GM21390 (cell line): Measurements from ENCODE around the gene OR8G1.
"Not testable (repeated sequence)": the region's sequence is repeated elsewhere in the genome, so short reads cannot be mapped to it uniquely, and the experiment has no call there.

Experiments used
- ATAC-seq: cut with Tn5 transposase; IDR thresholded peaks from one replicate; pipeline ENCODE4 v1.9.1; 2021; ENCODE audit not compliant: unreplicated experiment

The OR8G1 gene

DNA sequence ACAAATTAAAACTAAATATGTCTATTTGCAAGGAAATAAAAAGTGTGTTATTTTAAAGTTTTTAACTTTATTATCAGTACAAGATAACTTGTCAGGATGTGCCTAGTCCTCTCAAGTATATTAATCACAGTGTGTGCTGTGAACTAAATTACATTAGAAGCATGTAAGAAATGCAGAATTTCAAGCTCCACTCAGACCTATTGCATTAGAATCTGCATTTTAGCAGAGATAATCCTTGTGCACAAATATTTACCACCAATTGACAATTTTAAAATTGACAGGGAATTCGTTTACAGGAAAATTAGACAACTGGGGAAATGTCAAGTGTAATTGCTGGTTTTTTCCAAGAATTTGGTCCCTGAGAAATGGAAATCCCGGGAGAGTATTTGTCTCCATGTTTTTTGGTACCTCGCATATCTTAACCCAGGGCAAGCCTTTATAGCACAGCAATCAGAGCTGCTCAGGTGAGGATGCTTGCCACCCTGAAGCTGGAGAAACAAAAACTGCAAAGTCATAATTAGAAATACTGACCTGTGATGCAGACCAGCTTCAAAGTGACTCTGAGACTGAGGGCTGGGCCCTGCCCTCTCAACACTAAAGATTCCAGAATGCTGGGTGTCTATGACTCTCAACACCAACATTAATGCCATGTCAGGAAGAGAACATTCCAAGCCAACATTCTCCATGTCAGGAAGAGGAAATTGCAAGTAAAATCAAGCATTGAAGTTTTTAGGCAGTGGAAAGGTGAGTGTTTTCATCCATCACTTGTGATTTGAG lies at the start of gene OR8G1:
Gene OR8G1, plus strand, starts transcription at position 475 of the 777 bp plus-strand sequence. CDS start 8,581 bp downstream, outside the sequence.
- ATAC-seq: no peak

- ATAC-seq: peak; percentile 49
Measured at GRCh38 chr11:124193221-124194010, 47.5 kb upstream of the OR8G1 start.

GRCh38 chr11:124194293-124195188 lies 46.4 kb upstream of the OR8G1 start:
- peak; percentile 7 for ATAC-seq

DNA sequence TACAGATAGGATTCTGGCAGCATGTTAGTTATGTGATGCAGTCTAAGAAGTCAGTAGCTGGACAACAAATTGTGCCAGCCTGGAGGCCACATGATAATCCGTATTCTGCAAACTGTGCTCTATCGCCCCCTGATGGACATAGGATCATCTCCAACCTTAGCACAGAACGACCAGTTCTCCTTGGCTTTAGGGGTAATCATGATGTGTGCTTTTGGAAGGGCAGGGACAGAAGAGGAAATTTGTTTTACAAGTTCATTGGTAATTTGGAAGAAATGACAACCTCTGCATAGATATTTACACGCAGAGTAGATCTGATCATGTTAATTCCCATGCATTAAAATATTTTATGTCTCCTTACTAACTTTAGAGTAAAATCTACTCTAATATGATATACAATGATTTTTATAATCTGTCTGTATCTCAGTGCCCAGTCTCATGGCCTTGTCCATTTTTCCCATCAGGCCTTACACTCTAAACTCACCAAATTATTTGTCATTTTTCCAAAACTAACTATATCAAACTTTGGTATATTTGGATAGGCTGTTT lies 45.6 kb upstream of the OR8G1 start:
- ATAC-seq: peak; percentile 82

- no peak for ATAC-seq
Measured at GRCh38 chr11:124197999-124198398, 42.9 kb upstream of the OR8G1 start.

DNA sequence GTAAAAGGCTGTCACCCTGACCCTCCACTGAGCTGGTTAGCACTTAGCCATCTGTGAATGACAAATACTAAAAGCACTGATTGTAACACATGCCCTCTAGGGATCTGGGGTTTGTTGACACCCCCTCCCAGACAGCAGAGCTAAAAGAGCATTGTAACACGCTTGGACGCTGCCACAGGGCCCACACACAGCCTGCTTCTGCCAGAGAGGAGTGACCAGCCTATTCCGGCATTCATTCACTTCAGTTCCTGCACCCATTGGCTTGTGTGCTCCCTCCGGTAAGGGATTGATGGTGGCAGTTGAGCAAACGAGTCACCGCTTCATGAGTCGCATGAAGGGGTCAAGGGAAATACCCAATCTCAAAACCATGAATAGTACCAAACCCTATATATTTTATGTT lies 42.0 kb upstream of the OR8G1 start:
- no peak for ATAC-seq

GRCh38 chr11:124199702-124200101 lies 41.2 kb upstream of the OR8G1 start:
- ATAC-seq: no peak

GRCh38 chr11:124200671-124201070 lies 40.2 kb upstream of the OR8G1 start:
- ATAC-seq: no peak

GRCh38 chr11:124202951-124203350 lies 37.9 kb upstream of the OR8G1 start:
- no peak for ATAC-seq

DNA sequence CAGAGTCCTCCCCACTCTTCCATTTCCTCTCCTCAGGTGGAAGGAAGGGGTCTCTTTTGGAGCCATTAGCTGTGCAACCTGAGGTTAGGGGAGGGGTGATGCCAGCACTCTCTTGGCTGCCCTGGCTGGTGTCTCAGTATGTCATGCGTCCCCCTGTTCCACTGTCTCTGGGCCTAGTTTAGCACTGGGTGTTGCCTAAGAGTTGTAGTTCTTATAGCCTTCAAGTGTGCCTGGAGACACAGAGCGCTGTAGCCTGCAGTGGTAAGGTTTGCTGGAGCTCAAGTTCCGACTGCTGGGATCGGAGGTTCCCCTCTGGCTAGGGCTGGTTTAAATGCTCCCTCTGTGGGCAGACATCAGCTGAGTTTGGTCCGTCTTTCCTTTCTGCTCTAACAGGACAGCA lies 36.9 kb upstream of the OR8G1 start:
- ATAC-seq: no peak

DNA sequence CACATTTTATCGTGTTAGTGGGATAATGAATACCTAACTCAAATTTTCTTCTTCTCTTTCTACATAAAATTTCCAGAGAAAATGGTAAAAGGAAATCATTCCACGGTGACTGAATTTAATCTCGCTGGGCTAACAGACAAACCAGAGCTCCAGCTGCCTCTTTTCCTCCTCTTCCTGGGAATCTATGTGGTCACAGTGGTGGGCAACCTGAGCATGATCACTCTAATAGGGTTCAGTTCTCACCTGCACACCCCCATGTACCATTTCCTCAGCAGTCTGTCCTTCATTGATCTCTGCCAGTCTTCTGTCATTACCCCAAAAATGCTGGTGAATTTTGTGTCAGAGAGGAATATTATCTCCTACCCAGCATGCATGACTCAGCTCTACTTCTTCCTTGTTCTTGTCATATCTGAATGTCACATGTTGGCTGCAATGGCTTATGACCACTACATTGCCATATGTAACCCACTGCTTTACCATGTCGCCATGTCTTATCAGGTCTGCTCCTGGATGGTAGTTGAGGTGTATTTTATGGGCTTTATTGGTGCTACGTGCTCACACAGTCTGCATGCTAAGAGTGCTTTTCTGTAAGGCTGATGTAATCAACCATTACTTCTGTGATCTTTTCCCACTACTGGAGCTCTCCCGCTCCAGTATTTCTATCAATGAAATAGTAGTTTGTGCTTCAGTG lies 33.6 kb upstream of the OR8G1 start:
- no peak for ATAC-seq

DNA sequence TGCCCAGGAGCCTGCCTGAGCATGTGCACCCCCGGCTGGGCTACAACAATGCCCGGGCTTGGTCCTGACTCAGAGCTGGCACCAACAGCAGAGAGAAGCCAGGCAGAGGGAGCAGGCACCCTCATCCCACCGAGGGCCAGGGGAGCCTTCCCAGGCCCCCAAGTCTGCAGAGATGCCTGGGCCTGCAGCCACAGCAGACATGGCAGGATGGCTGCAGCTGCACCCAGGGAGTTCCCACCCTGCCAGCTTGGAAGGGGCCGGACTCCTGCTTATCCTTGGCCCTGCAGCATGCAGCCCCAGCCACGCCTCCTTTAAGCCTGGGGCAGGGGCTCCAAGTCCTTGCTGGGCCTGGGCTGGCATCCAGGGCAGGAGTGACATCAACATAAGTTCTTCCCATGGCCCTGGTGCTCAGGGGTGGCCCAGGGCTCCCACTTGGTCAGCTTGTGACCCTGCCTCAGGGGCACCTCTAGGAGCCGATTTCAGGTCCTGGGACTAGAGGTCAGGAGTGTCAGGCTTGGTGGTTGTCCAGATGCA lies 31.0 kb upstream of the OR8G1 start:
- ATAC-seq: no peak

DNA sequence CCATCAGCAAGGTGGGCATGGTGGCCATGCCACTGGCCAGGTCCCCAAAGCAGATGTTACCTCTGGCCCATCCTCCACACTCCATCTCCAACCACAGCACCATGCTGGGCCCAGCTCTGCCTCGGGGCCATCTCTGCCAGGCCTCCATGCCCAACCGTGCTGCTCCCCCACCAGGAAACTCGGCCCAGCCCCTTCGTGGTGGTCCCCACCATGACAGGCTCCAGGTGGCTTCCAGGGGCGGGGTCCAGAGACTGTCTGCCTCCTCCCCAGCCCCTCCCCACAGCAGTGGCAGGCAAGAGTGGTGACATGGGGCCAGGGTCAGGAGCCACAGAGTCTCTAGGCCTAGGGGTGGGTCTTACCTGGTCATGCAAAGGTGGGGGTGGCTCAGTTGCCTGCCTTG lies 30.5 kb upstream of the OR8G1 start:
- ATAC-seq: no peak

DNA sequence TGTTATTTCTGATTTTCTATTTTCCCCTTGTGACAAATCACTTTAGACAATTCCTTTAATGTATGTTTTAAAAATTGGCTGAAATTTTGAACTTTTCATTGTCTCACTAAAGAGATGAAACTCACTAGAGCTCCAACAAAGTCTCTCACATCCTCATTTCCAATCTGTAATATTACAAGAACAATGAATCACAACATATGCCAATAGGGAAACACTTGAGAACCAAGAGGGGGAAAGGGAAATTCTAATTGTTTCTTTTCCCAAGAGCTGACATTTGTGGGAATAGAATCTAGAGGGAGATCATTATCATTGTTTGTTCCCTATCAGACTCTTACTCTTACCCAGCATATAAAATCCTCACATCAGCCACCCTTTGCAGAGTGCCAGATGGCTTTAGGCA lies 29.6 kb upstream of the OR8G1 start:
- ATAC-seq: no peak

DNA sequence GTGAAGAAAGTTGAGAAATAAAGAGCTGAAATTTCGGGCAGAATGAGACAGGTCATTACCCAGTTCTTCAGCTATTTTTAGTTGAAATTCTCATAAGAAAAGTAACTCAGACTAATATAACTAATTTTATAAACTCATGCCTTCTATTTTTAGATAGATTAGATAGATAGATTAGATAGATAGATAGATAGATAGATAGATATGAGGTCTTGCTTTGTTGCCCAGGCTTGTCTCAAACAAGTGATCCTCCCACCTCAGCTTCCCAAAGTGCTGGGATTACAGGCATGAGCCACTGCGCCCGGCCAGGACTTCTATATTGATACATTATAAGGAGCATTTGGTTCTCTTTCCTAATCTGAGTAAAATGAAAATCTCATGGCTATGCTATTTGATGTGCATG lies 26.9 kb upstream of the OR8G1 start:
- no peak for ATAC-seq

DNA sequence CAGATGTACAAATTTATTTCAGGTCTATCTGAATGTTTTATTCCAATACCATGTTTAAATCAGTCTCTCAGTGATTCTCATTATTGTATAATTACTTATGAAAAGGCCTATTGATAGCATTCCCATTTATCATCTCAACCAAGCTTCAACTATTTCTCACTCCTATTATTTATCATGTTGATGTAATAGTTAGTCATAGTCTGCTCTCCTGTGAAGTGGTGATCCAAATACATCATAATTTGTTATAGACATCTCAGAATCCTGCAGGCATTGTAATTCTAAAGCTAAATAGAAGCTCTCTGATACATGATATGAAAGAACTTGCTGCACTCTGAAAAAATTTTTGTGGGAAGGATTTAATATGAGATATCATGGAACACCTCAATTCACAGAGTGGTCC lies 21.8 kb upstream of the OR8G1 start:
- no peak for ATAC-seq

DNA sequence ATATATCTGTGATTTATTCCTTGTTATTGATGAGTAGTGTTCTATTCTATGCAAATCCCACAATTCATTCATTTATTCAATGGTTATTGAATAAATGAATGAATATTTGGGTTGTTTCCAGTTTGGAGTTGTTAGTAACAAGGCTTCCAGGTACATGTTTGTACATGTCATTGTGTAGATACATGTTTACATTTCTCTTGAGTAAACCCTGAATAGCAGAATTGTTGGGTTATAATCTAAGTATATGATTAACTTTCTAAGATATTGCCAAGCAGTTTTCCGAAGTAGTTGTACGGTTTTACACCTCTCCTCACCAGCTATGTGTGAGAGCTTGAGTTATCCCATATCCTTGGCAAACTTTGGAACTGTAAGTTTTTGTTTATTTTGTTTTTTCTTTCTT lies 18.5 kb upstream of the OR8G1 start:
- ATAC-seq: no peak

DNA sequence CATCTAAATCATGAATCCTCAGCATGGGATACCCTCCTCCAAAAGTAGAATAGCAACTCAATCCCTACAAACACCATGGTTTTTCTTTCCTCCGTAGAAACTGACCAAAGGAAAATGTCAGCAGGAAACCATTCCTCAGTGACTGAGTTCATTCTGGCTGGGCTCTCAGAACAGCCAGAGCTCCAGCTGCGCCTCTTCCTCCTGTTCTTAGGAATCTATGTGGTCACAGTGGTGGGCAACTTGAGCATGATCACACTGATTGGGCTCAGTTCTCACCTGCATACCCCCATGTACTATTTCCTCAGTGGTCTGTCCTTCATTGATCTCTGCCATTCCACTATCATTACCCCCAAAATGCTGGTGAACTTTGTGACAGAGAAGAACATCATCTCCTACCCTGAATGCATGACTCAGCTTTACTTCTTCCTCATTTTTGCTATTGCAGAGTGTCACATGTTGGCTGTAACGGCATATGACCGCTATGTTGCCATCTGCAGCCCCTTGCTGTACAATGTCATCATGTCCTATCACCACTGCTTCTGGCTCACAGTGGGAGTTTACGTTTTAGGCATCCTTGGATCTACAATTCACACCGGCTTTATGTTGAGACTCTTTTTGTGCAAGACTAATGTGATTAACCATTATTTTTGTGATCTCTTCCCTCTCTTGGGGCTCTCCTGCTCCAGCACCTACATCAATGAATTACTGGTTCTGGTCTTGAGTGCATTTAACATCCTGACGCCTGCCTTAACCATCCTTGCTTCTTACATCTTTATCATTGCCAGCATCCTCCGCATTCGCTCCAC lies 16.1 kb upstream of the OR8G1 start:
- not testable (repeated sequence) for ATAC-seq

DNA sequence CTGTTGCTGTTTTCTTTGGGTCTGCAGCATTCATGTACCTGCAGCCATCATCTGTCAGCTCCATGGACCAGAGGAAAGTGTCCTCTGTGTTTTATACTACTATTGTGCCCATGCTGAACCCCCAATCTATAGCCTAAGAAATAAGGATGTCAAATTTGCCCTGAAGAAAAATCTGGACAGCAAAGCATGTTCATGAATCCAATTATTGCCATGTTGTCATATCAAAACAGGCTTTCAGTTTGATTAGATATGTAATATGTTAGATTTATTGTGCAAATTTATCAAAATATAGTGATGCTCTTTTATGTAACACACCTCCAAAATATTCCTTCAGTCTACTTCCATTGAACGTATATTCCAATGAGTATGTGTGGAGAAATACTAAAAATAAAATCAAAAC lies 15.4 kb upstream of the OR8G1 start:
- no peak for ATAC-seq
